Activated CD8-positive, alpha-beta T cell treated with anti-CD3 and anti-CD28 coated beads for 36 hours (primary cell): Measurements from ENCODE around the gene PRG2. TPM values are rescaled to one million over a fixed set of nuclear protein-coding genes. Genes with fewer than 3 reads are reported as not detected.

Experiments used
- ATAC-seq: fragments of 200-7000 bp; cut with Tn5 transposase; one replicate; pipeline ENCODE4 v1.10.0; 2021; ENCODE audit warnings: mild to moderate bottlenecking, moderate library complexity
- CTCF ChIA-PET: fragments of 350-600 bp; sonication (Branson Sonifier 250); formaldehyde crosslinking; loops from one replicate; lab custom pipeline; 2021; ENCODE audit warnings: antibody characterized with exemption; lab: Charles Lee
- POLR2A ChIA-PET: fragments of 350-600 bp; sonication (Branson Sonifier 250); formaldehyde crosslinking; loops from one replicate; lab custom pipeline; 2021; ENCODE audit warnings: antibody characterized with exemption; lab: Charles Lee
- DNase-seq: peaks from one replicate; pipeline ENCODE4 v3.0.0-alpha.2; 2020
- H3K27ac Mint-ChIP-seq: one replicate; pipeline ENCODE4 v1.8.0; 2021; ENCODE audit warnings: mild to moderate bottlenecking, mixed read lengths
- H3K27me3 Mint-ChIP-seq: one replicate; pipeline ENCODE4 v1.8.0; 2021; ENCODE audit warnings: mixed read lengths
- H3K36me3 Mint-ChIP-seq: one replicate; pipeline ENCODE4 v1.8.0; 2021; ENCODE audit warnings: low read depth, mixed read lengths
- H3K4me1 Mint-ChIP-seq: one replicate; pipeline ENCODE4 v1.8.0; 2021; ENCODE audit warnings: low read depth, mixed read lengths
- H3K4me3 Mint-ChIP-seq: one replicate; pipeline ENCODE4 v1.8.0; 2021; ENCODE audit warnings: mild to moderate bottlenecking, moderate library complexity, mixed read lengths
- H3K9me3 Mint-ChIP-seq: one replicate; pipeline ENCODE4 v1.8.0; 2021; ENCODE audit warnings: mixed read lengths
- intact Hi-C: fragments of 100-400 bp; cut with micrococcal nuclease; formaldehyde crosslinking; loops from one replicate; pipeline ENCODE4 v1.10.0; 2022
- total RNA-seq, 2 experiments: library from RNA; stranded (reverse); gene quantifications; one replicate each; pipeline ENCODE4 v1.2.3, GENCODE V29; 2021
- TF ChIP-seq, protein P1 (sequence below): fragments of 200-600 bp; IDR thresholded peaks from one replicate; pipeline ENCODE4 v1.8.0; 2022; ENCODE audit warnings: antibody characterized with exemption, mild to moderate bottlenecking

PRG2 gene
- total RNA-seq, 2 experiments from 2014 or later: 0.43 to 2.3 TPM

DNA sequence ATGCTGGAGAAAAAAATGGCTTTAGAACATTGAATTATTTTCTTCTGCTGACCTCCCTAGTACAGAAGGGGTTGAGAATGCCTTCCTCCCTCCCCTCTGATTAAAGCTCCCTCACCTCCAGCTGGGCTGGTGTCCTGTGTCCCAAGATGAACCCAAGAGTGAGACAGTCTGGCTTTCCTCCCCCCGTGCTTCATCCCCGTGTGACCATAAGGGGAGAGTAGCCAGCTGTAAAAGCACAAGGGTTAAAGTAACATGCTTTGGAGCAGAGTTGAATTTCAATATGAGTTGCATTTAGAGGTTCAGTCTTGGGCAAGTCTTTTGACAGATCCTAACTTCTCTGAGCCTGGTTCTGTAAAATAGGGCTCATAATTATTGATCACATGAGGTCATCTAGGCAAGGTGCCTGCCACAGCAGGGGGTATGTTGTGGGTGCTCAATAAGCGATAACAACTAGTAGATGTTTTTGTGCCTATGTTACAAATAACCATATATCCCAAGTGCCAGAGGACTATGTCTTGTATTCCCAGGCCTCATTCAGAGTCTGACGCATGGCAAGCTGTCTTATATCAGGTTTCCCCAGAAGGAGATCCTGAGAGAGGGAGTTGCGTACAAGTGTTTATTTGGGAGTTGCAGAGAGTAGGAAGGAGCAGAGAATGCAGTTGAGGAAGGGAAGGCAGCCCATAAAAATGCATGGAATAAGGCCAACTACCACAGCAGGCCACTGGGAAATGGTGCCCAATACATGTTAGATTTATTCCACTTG is 4.1 kb downstream of the PRG2 start:
- no peaks in the 10 kb centered on the region for H3K36me3 Mint-ChIP-seq
- H3K9me3 Mint-ChIP-seq: no peaks in the 10 kb centered on the region
- no peak for ATAC-seq
- TF ChIP-seq, protein P1, sequence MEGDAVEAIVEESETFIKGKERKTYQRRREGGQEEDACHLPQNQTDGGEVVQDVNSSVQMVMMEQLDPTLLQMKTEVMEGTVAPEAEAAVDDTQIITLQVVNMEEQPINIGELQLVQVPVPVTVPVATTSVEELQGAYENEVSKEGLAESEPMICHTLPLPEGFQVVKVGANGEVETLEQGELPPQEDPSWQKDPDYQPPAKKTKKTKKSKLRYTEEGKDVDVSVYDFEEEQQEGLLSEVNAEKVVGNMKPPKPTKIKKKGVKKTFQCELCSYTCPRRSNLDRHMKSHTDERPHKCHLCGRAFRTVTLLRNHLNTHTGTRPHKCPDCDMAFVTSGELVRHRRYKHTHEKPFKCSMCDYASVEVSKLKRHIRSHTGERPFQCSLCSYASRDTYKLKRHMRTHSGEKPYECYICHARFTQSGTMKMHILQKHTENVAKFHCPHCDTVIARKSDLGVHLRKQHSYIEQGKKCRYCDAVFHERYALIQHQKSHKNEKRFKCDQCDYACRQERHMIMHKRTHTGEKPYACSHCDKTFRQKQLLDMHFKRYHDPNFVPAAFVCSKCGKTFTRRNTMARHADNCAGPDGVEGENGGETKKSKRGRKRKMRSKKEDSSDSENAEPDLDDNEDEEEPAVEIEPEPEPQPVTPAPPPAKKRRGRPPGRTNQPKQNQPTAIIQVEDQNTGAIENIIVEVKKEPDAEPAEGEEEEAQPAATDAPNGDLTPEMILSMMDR: no peak
- intact Hi-C loops: no loop called here
- no peak for DNase-seq
- CTCF ChIA-PET: no interaction called here
- POLR2A ChIA-PET: interaction anchor here (0.6 kb wide), 1 partner anchor 29 kb away, joined by 3 read pairs; no protein-coding TSS in a partner anchor
- no peak overlapping the region for H3K4me3 Mint-ChIP-seq
- no peaks in the 10 kb centered on the region for H3K27me3 Mint-ChIP-seq
- no peak overlapping the region for H3K27ac Mint-ChIP-seq
- no peaks in the 10 kb centered on the region for H3K4me1 Mint-ChIP-seq

DNA sequence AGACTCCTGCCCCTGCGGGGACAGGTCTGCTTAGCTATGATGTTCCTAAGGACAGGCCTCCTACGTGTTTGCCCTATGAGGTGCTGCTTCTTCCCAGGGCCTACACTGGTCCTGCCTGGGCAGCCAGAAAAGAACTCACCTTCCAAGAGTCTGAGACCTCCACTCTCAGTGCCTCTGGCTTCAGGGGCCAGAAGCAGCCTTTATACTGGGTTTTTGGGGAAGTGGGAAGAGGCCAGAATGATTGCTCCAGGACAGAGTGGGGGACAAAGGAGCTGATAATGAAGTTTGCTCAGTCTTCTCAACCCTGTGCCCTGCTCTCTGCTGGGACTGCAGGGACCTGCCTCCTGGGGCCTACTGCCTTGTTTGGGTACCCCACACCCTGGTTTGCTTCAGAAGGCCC is 9.5 kb downstream of the PRG2 start, which contains the start of gene PRG3:
Gene PRG3 (minus strand): TSS at position 176 of the 400 bp plus-strand sequence. CDS start 442 bp downstream, outside the sequence.
- ChIA-PET POLR2A (interaction anchor here (1.1 to 1.6 kb wide), 2 partner anchors 19 to 22 kb away, joined by 3 to 5 read pairs; no protein-coding TSS in a partner anchor), CTCF (interaction anchor here (1.0 to 1.6 kb wide), 3 partner anchors 28 to 41 kb away, joined by 3 to 4 read pairs (median 3); no protein-coding TSS in a partner anchor)
- ATAC-seq (no peak), DNase-seq (no peak)
- H3K27ac Mint-ChIP-seq: no peak within 1 kb of the TSS
- no peaks in the 10 kb centered on the region for H3K36me3 Mint-ChIP-seq
- H3K4me1 Mint-ChIP-seq: no peaks in the 10 kb centered on the region
- no peak within 1 kb of the TSS for H3K4me3 Mint-ChIP-seq
- TF ChIP-seq, protein P1: no peak
- intact Hi-C loops: no loop called here
- no peaks in the 10 kb centered on the region for H3K9me3 Mint-ChIP-seq
- peaks cover 18% of the 10 kb centered on the region for H3K27me3 Mint-ChIP-seq

DNA sequence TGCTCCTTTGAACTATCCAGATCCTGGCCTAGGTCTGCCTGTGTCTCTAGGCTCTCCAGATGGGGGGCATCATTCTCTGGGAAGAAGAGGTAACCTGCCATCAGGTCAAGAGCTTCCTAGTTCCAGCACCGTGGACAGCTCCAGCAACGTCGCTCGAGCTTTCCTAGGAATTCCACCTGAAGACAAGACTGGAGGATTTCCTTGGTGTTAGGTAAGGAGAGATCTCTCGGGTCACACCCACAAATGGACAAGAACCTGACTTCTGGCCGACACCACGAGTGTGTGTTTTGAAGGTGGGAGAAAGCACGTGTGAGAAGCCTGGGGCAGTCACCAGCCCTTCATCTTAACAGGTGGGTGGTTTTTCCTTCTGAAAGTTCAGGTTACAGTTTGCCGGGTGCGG is 10.7 kb downstream of the PRG2 start:
- Mint-ChIP-seq H3K36me3 (no peaks in the 10 kb centered on the region), H3K4me1 (no peaks in the 10 kb centered on the region), H3K9me3 (no peaks in the 10 kb centered on the region), H3K27ac (no peak overlapping the region), H3K4me3 (no peak overlapping the region), H3K27me3 (peaks cover 18% of the 10 kb centered on the region)
- TF ChIP-seq, protein P1: no peak
- ChIA-PET POLR2A (interaction anchor here (1.0 to 1.6 kb wide), 3 partner anchors 10 to 21 kb away, joined by 3 to 6 read pairs (median 3); no protein-coding TSS in a partner anchor), CTCF (interaction anchor here (1.3 to 1.7 kb wide), 4 partner anchors 9 to 79 kb away, joined by 4 to 5 read pairs (median 4); no protein-coding TSS in a partner anchor)
- DNase-seq (no peak), ATAC-seq (no peak)
- intact Hi-C loops: no loop called here

DNA sequence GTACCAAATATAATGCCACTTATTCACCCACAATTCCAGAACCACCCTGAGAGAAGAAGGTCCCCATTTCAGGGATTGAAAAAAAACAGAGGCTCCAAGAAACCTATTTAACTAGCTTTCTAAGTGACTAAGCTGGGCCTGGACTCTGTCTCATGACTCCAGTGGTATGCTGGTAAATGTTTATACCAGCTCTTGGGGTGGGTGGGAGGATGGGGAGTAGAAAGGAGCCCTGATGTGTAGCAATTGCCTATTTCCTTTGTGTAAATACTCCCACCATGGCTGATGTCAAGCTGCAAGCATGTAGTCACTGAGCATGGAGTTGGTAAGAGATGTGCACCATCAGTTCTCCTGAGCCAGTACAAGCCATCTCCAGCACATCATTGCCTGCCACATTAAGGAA is 12.3 kb downstream of the PRG2 start:
- H3K4me3 Mint-ChIP-seq: no peak overlapping the region
- no peaks in the 10 kb centered on the region for H3K36me3 Mint-ChIP-seq
- H3K27me3 Mint-ChIP-seq: peaks cover 18% of the 10 kb centered on the region
- POLR2A ChIA-PET: no interaction called here
- intact Hi-C loops: no loop called here
- H3K9me3 Mint-ChIP-seq: no peaks in the 10 kb centered on the region
- TF ChIP-seq, protein P1: no peak
- no peaks in the 10 kb centered on the region for H3K4me1 Mint-ChIP-seq
- CTCF ChIA-PET: interaction anchor here (1.7 kb wide), 1 partner anchor 14 kb away, joined by 5 read pairs; no protein-coding TSS in a partner anchor
- no peak for DNase-seq
- ATAC-seq: no peak
- H3K27ac Mint-ChIP-seq: no peak overlapping the region

DNA sequence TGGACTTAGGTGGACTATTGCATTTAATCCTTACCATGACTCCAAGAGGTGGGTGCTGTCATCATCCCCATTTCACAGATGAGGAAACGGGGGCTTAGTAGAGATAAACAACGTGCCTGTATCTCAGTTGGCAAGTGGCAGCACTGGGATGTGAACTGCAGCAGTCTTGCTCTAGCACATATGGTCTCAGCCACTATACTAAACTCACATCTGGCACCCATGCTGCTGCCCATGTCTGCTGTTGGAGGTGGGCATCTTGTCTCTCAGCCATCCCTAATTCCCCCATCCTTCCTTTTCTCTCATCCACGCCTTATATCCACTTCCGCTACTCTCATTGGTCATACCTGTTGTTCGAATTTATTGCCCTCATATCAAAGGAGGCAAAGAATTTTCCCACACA is 13.3 kb downstream of the PRG2 start:
- no peak overlapping the region for H3K27ac Mint-ChIP-seq
- ATAC-seq (no peak), DNase-seq (no peak)
- H3K9me3 Mint-ChIP-seq: no peaks in the 10 kb centered on the region
- intact Hi-C loops: no loop called here
- H3K36me3 Mint-ChIP-seq: no peaks in the 10 kb centered on the region
- ChIA-PET CTCF (no interaction called here), POLR2A (no interaction called here)
- H3K4me3 Mint-ChIP-seq: no peak overlapping the region
- H3K4me1 Mint-ChIP-seq: no peaks in the 10 kb centered on the region
- TF ChIP-seq, protein P1: no peak
- H3K27me3 Mint-ChIP-seq: peaks cover 18% of the 10 kb centered on the region
